Renal cortex interstitium (tissue), 11 donors: Measurements from ENCODE around the gene CCDC78. TPM values are rescaled to one million over a fixed set of nuclear protein-coding genes. Genes with fewer than 3 reads are reported as not detected.

Experiments used
- DNase-seq, 11 donors: peaks; one replicate each; pipeline ENCODE4 v3.0.0-alpha.2; 2013; ENCODE audit warnings: low read depth in 9 of 11, low spot score in 4 of 11; ENCODE audit errors: extremely low read depth in 1 of 11
- polyA plus RNA-seq, 3 donors: library from polyadenylated mRNA; unstranded; fragments of 120-200 nt; gene quantifications; one replicate each; pipeline ENCODE4 v1.2.1, GENCODE V29; 2013; ENCODE audit not compliant: insufficient read length in 3 of 3

CCDC78 gene
- polyA plus RNA-seq, 3 donors = 1.5 to 3.6 (median 3.1) TPM

DNA sequence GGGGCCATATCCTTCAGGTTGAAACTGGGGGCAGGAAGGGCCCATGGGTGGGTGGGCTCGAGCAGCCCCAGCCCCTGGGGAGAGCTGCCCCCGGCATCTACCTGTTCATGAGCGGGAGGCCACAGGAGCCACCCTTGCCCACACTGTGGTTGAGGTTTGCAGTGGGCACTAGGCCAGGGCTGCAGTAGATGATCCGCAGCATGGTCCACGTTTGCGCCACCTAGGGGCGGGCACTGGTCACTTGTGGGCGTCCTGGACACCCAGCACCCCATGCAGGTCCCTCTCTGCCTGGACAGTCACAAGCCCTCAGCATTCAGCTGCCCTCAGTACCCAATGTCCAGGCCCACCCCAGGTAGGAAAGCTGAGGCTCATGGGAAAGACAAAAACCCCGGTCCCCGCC is 40.3 kb downstream of the CCDC78 start:
- DNase-seq = no peak

DNA sequence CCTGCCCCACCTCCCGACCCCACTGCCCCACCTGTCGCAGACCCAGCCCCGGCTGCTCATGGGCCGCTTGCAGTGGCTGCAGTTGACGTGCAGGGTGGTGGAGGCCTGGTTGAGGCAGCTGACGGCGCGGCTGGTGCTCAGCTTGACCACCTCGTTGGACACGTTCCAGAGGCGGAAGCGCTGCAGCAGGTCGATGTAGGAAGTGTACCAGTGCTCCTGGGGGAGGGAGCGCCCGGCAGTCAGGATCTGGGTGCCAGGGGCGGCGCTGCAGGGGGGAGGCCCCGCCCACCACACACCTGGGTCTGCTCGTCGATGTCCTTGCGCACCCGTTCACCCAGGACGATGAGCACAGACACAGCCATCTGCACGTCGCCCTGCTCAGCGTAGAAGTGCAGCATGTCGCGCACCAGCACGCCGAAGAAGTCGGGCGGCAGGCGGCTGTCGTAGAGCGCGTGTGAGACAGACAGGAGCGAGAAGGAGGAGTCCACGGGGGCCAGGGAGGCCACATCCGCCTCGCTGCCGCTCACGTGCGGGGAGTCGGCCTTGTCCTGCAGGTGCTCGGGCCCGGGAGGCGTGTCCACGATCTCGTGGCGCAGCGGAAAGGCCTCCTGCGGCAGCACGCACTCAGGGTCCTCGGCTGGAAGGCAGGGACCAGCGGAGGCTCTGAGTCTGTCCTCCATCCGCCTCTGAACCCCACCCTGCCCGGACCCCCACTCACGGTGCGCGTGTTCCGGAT is 41.1 kb downstream of the CCDC78 start:
- no peak for DNase-seq

DNA sequence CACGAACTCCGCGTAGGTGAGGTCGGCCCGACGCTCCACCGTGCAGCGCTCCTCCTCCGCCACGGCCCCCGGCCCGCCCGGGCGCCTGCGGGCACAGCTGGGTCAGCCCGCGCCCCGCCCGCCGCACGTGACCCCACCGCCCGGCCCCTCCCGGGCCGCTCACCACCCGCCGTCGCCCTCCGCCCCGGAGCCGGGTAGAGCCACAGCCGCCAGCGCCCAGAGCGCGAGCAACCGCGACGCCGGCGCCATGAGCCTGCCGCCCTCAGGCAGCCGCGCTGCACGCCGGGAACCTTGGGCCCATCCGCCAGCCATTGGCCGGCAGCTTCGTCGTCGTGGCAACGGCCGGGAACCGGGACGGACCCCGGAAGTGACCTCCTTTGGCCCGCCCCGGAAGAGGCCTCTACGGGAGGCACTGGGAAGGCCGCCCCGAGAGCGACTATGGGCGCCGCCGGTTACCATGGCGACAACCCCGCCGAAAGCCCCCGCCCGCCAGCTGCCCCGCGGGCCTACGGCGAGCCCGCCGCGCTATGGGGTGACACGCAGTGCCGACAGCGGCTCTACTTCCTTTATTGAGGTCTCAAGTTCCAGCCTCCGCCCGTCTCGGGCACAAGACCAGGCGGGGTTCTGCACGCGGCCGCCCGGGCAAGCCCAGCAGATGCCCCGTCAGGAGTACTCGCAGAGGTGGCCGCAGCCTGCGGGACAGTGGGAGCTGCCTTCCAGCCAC is 42.0 kb downstream of the CCDC78 start, which contains the start of gene JMJD8:
JMJD8 (minus strand) TSS at position 264 of the 724 bp plus-strand sequence; CDS start at position 249, 15 bp downstream.
- DNase-seq = peak; percentile 80 to 94 (median 91)

DNA sequence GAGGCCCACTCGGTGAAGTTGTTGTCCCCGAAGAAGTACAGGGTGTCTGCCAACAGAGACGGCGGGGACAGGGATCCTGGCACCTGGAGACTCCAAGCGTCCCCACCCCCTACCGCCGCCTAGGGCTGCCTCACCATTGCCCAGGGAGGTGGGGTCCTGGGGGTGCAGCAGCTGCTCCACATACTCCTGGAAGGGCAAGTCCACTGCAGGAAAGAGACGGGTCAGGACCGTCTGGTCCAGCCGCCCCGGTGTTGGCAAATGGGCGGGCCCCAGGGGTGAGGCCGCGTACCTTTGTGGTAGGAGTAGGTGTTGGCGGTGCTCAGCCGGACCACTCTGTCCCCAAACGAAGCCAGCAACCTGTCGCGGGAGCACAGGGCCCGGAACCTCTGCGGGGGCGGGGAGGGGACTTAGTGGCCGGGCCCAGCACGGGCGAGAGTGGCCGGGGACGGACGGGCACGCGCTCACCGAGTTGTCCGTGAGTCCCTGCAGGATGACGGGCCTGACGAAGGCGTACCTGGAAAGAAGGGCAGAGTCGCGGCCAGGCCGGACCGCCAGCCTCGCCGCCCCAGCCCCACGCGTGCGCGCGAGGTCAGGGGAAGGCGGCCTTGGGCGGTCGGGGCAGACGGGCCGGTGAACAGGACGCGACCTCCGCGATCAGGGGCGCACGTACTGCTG is 42.7 kb downstream of the CCDC78 start:
- no peak for DNase-seq

DNA sequence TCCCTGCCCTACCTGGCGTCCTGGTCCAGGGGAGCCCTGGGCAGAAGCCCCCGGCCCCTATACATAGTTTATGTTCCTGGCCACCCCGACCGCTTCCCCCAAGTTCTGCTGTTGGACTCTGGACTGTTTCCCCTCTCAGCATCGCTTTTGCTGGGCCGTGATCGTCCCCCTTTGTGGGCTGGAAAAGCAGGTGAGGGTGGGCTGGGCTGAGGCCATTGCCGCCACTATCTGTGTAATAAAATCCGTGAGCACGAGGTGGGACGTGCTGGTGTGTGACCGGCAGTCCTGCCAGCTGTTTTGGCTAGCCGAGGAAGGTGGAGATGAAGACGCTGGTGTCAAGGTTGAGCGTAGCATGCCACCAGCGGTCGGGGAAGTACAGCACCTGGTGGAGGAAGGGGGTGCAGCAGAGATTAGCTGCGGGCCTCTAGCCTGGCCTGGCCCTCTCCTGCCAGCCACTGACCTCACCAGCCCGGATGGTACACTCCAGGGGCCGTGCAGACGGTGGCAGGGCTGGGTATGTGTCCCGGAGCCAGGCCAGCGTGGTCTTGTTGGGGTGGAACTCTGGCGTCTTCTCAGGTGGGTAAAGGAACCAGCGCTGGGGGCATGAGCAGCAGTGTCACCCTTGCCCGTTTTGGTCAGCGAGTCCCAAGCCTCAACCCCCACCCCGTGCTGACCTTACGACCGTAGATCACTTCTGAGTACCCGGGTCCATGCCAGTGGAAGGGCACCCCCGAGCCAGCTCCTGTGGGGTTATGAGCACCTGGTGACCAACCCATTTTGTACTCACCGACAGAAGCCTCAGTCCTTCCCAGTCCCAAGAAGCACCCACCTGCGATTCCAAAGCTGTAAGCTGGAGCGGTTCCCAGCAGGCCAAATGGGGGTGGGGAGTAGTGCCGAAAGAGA is 43.5 kb downstream of the CCDC78 start:
- DNase-seq = no peak

DNA sequence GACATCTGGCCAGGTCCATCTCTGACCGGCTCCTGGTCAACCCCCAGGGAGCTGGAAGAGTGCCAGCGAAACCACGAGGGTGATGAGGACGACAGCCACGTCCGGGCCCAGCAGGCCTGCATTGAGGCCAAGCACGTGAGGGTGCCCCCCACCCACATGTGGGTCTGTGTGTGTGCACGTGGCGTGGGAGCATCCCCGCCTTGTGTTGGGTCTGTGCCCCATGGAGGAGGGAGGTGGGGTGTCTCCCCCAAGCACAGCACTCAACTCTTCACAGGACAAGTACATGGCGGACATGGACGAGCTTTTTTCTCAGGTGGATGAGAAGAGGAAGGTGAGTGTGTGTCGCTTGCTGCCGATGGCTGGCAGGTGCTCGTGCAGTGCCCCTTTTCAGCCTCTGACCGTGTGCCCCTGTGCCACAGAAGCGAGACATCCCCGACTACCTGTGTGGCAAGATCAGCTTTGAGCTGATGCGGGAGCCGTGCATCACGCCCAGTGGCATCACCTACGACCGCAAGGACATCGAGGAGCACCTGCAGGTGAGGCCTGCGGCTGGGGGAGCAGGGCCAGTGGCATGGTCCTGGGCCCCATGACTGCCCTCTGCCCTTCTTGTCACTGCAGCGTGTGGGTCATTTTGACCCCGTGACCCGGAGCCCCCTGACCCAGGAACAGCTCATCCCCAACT is 44.4 kb downstream of the CCDC78 start:
- no peak for DNase-seq

DNA sequence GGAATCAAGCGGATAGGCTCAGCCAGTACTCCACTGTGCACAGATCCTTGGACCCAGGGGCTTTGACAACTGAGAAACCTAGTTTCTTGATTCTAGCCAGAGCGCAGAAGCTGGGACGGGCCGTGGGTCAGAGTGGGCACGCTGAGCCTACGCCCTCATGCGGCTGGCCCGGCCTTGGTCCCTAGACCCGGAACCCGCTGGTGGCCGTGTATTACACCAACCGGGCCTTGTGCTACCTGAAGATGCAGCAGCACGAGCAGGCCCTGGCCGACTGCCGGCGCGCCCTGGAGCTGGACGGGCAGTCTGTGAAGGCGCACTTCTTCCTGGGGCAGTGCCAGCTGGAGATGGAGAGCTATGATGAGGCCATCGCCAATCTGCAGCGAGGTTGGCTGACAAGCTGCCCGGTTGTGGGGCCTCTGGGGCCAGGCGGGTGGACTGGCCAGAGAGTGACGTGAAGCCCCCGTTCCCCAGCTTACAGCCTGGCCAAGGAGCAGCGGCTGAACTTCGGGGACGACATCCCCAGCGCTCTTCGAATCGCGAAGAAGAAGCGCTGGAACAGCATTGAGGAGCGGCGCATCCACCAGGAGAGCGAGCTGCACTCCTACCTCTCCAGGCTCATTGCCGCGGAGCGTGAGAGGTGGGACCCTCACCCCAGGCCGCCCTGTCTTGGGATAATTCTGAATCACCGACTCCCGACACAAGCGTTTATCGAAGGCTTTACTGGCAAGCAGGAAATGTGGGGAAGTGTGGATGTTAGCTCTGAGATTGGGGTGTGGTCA is 45.1 kb downstream of the CCDC78 start:
- no peak for DNase-seq

DNA sequence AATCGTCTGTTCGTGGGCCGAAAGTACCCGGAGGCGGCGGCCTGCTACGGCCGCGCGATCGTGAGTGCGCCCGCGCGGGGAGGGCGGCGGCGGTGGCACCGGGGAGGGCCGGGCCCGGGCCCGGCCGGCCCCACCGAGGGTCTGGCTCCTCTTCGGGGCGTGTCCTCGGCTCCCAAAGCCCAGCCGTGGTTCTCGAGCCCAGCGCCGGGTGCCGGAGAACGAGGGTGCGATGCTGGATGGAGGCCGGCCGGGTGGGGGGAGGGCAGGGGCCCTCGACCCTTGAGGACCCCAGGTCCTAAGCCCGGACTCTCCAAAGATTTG is 45.7 kb downstream of the CCDC78 start:
- DNase-seq = no peak

DNA sequence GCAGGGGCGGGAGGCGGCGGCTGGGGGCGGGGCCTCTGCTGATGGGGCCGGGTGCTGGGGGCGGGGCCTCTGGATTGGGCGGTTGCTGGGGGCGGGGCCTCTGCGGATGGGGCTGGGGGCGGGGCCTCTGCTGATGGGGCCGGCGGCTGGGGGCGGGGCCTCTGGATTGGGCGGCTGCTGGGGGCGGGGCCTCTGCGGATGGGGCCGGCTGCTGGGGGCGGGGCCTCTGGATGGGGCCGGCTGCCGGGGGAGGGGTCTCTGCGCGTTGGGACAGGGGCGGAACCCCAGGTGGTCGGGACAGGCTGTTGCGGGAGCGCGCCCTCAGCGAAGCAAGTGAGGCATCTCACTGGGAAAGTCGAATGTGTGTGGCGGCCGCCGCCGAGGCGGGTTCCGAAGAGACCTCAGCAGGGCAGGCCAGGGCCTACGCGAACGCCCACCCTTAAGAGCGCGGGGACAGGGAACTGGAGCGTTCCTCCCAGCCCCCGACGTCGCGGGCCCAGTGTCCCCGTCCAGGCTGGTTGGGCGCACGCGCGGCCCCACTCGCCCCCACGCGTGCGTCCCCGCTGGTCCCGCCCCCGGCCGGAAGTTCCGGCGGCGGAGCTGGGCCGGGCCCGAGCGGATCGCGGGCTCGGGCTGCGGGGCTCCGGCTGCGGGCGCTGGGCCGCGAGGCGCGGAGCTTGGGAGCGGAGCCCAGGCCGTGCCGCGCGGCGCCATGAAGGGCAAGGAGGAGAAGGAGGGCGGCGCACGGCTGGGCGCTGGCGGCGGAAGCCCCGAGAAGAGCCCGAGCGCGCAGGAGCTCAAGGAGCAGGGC is 46.2 kb downstream of the CCDC78 start, which contains the start of gene STUB1:
STUB1 (plus strand) TSS at position 597 of the 811 bp plus-strand sequence; CDS start at position 713, 116 bp downstream.
- DNase-seq = peak in 10 of 11 donors; percentile 47 to 83 (median 72)

DNA sequence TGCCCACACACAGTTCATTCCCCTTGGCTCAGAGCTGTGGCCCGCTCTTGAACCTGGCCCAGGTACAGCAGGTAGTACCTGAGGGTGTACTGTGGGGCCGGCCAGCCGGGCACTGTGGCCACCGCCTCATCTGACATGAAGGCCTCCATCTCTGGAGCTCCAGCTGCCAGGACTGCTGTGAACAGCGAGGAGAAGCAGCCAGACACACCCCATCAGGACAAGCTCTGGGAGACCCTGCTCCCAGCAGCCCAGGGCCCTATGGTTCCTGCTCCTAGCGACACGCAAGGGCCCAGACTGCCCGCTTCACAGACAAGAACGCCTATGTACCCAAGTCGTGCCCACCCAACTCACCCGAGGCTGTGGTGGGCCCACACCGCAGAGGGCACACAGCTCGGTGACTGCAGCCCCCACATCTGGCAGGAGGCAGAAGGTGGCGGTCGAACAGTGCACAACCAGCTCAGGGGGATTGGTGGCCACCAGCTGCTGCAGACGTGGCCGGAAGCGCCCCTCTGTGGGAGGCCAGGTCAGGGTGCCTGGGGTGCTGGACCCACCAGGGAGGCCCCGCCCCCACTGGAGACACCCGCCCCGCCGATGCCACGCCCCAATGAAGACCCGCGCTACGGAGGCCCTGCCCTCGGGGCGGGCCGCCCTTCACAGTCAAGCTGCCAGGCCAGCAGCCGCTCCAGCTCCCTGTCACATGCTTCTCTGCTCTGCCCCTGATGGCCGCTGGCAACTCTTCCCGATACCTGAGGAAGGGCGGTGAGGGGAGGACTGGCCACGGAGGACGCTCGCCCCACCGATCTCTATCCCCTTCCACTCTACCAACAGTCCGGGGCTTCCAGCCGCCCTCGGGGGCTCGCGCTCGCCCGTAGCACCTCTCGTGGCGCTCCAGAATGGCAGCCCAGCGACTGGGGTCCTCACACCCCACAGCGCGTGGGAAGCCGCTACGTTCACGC is 47.1 kb downstream of the CCDC78 start:
- peak in 5 of 11 donors; percentile 33 to 61 (median 47) for DNase-seq

DNA sequence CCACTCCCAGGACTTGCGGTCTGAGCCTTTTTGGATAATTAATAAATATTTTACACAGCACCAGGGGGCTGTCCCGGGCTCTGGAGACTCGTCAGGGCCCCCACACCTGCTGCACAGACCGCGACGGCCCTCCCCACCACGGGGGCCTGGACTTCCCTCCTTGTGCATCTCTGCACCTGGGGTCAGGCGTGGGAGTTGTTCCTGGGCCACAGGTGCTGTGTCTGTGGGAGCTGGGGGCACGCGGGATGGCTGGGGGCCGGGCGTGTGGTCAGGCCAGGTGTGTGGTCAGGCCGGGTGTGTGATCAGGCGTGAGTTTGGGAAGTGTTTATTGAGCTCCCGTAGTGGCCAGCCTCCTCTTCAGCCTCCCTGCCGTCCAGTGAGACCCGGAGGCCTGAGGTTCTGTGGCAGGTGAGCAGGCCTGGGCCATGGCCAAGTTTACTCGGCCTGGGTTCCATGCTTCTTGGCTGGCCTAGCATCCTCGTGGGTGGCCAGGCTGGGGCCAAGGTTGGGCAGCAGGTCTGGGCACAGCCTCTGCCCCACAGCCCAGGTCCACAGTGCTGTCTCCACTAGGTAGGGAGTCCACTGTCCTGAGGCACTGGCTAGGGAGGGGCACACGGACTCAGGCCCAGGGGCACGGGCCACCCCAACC is 47.9 kb downstream of the CCDC78 start:
- no peak for DNase-seq

DNA sequence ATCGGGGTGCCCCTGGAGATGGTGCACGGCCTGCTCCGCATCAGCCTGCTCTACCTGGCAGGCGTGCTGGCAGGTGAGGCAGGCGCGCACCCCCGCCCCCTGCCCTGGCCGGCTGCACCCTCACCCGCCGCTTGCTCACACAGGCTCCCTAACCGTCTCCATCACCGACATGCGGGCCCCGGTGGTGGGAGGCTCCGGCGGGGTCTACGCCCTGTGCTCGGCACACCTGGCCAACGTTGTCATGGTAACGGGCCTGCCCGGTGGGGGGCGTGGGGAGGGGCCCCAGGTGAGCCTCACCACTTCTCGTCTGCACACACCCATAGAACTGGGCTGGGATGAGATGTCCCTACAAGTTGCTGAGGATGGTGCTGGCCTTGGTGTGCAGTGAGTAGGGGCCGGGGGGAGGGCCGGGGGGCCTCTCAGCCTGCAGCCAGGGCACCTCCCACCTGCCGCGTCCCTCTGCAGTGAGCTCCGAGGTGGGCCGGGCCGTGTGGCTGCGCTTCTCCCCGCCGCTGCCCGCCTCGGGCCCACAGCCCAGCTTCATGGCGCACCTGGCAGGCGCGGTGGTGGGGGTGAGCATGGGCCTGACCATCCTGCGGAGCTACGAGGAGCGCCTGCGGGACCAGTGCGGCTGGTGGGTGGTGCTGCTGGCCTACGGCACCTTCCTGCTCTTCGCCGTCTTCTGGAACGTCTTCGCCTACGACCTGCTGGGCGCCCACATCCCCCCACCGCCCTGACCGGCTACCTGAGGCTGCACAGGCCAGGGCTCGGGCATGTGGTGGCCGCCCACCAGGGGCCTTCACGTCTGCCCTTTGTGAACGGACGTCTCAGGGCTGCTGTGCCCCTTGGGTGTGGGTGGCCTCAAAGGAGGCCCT is 48.7 kb downstream of the CCDC78 start:
- no peak for DNase-seq

DNA sequence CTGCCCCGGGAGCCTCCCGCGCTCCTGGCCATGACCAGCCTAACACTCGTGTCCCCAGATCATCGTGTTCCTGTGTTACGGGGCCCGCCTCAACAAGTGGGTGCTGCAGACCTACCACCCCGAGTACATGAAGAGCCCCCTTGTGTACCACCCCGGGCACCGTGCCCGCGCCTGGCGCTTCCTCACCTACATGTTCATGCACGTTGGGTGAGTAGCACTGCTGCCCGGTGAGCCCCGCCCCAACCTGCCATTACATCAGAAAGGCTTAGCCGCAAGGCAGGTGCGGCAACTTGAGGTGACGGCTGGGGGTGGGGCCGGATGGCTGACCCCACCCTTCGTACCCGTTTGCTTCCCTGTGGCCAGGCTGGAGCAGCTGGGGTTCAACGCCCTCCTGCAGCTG is 49.3 kb downstream of the CCDC78 start:
- no peak for DNase-seq

DNA sequence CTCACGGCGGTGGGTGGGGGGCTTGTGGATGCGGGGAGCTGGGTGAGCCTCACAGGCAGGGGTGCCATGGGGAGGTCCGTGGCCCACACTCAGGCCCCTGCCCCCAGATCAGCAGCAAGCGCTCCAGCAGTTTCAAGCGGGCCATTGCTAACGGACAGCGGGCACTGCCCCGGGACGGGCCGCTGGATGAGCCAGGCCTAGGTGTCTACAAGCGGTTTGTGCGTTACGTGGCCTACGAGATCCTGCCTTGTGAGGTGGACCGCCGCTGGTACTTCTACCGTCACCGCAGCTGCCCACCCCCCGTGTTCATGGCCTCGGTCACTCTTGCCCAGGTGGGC is 49.7 kb downstream of the CCDC78 start:
- DNase-seq = no peak
